HepG2 (cell line): ENCODE results near the gene GALK2. TPM values are rescaled to one million over a fixed set of nuclear protein-coding genes. Genes with fewer than 3 reads are reported as not detected.

Source experiments
- BCL6 ChIP-seq: IDR thresholded peaks from 2 replicates; pipeline ENCODE4 v1.6.1; 2016; ENCODE audit warnings: missing genetic modification reagents, missing compliant biosample characterization
- BRCA1 ChIP-seq: sonication (generic); formaldehyde crosslinking; IDR thresholded peaks from 2 replicates; pipeline ENCODE4 v1.4.0; 2020; ENCODE audit warnings: missing genetic modification reagents
- CBX2 ChIP-seq, 2 experiments: fragments of 200-600 bp in 1 of 2; sonication (generic); formaldehyde crosslinking in 1 of 2; IDR thresholded peaks; 2 replicates each; pipeline versions ENCODE4 v1.7.0 to v1.8.1; 2018 to 2022; ENCODE audit warnings: low read depth in 2 of 2, low read length in 1 of 2, mild to moderate bottlenecking in 1 of 2, missing genetic modification reagents in 1 of 2
- CCAR2 ChIP-seq: fragments of 200-400 bp; formaldehyde crosslinking; optimal IDR thresholded peaks from 2 replicates; pipeline ENCODE3; 2018; ENCODE audit warnings: low read depth, mild to moderate bottlenecking, low read length, moderate library complexity
- CREB1 ChIP-seq, 2 experiments: fragments of 450-650 bp in 1 of 2; IDR thresholded peaks; 2 replicates each; pipeline ENCODE4 v1.6.1; 2016 to 2017; ENCODE audit warnings: control low read depth in 1 of 2, mild to moderate bottlenecking in 1 of 2, missing compliant biosample characterization in 1 of 2, missing genetic modification characterization in 1 of 2
- ETV6 ChIP-seq: sonication (generic); formaldehyde crosslinking; conservative IDR thresholded peaks from 2 replicates; pipeline ENCODE4 v1.4.0; 2020; ENCODE audit warnings: missing genetic modification reagents
- FOXK1 ChIP-seq: sonication (generic); formaldehyde crosslinking; IDR thresholded peaks from 2 replicates; pipeline ENCODE4 v1.4.0; 2020; ENCODE audit warnings: low read depth, missing genetic modification reagents, borderline replicate concordance
- GZF1 ChIP-seq: sonication (generic); formaldehyde crosslinking; IDR thresholded peaks from 2 replicates; pipeline ENCODE4 v1.5.1; 2020; ENCODE audit warnings: mild to moderate bottlenecking, missing genetic modification reagents
- HOXA3 ChIP-seq: sonication (generic); formaldehyde crosslinking; IDR thresholded peaks from 2 replicates; pipeline ENCODE4 v1.5.0; 2020; ENCODE audit warnings: missing genetic modification reagents
- MIXL1 ChIP-seq: IDR thresholded peaks from 2 replicates; pipeline ENCODE4 v1.6.1; 2016
- MTF1 ChIP-seq: sonication (generic); formaldehyde crosslinking; IDR thresholded peaks from 2 replicates; pipeline ENCODE4 v1.5.0; 2020; ENCODE audit warnings: missing genetic modification reagents
- RELA ChIP-seq: sonication (generic); formaldehyde crosslinking; IDR thresholded peaks from 2 replicates; pipeline ENCODE4 v1.4.0; 2020; ENCODE audit warnings: missing genetic modification reagents
- SOX6 ChIP-seq, 2 experiments: fragments of 450-650 bp in 1 of 2; sonication (generic) in 1 of 2; formaldehyde crosslinking in 1 of 2; IDR thresholded peaks; 2 replicates each; pipeline versions ENCODE4 v1.4.0 to v1.6.1; 2017 to 2020; ENCODE audit warnings: antibody characterized with exemption in 1 of 2, mild to moderate bottlenecking in 1 of 2, missing genetic modification reagents in 1 of 2
- SP5 ChIP-seq: IDR thresholded peaks from 2 replicates; pipeline ENCODE4 v1.6.1; 2016; ENCODE audit warnings: low read depth, borderline replicate concordance
- ZNF383 ChIP-seq: sonication (generic); formaldehyde crosslinking; IDR thresholded peaks from 2 replicates; pipeline ENCODE4 v1.4.0; 2020; ENCODE audit warnings: missing genetic modification reagents, mild to moderate bottlenecking, borderline replicate concordance
- ZNF616 ChIP-seq: sonication (generic); formaldehyde crosslinking; IDR thresholded peaks from 2 replicates; pipeline ENCODE4 v1.5.0; 2020; ENCODE audit warnings: low read depth, mild to moderate bottlenecking, missing genetic modification reagents
- ZNF768 ChIP-seq: sonication (generic); formaldehyde crosslinking; IDR thresholded peaks from 2 replicates; pipeline ENCODE4 v1.4.0; 2020; ENCODE audit warnings: missing genetic modification reagents
- ZNF878 ChIP-seq: sonication (generic); formaldehyde crosslinking; IDR thresholded peaks from 2 replicates; pipeline ENCODE4 v1.8.1; 2023; ENCODE audit warnings: mild to moderate bottlenecking, missing genetic modification reagents, moderate library complexity
- ZSCAN31 ChIP-seq: sonication (generic); formaldehyde crosslinking; IDR thresholded peaks from 2 replicates; pipeline ENCODE4 v1.5.0; 2020; ENCODE audit warnings: low read depth, mild to moderate bottlenecking, missing genetic modification reagents
- polyA plus RNA-seq, 8 experiments: library from polyadenylated mRNA; depleted of rRNA in 3 of 8; stranded (reverse) in 7 of 8; unstranded in 1 of 8; fragments of >200 nt; fragmentation: Illumina TruSeq in 4 of 8; extraction: Trizol in 4 of 8; gene quantifications; 2 replicates each; pipeline versions ENCODE4 v1.2.1 to v1.2.3, GENCODE V29; 2011 to 2016; ENCODE audit warnings: low read depth in 4 of 8, missing spikeins in 1 of 8, mixed read lengths in 1 of 8; ENCODE audit not compliant: insufficient read depth in 1 of 8
- total RNA-seq, 5 experiments: library from RNA; depleted of rRNA; stranded (reverse); fragments of >200 nt; fragmentation: Illumina TruSeq; extraction: Trizol; gene quantifications; 2 replicates each; pipeline ENCODE4 v1.2.3, GENCODE V29; 2016; ENCODE audit warnings: low read depth in 1 of 5
- TF ChIP-seq, protein P1 (sequence below): sonication (generic); formaldehyde crosslinking; IDR thresholded peaks from 2 replicates; pipeline ENCODE4 v1.5.0; 2020; ENCODE audit warnings: mild to moderate bottlenecking, missing genetic modification reagents
- TF ChIP-seq, protein P2 (sequence below): sonication (generic); formaldehyde crosslinking; IDR thresholded peaks from 2 replicates; pipeline ENCODE4 v1.4.0; 2020; ENCODE audit warnings: low read depth, mild to moderate bottlenecking, missing genetic modification reagents
- TF ChIP-seq, protein P3 (sequence below): IDR thresholded peaks from 2 replicates; pipeline ENCODE4 v1.6.1; 2018; ENCODE audit warnings: missing genetic modification reagents
- TF ChIP-seq, protein P4 (sequence below): sonication (generic); formaldehyde crosslinking; IDR thresholded peaks from 2 replicates; pipeline ENCODE4 v1.4.0; 2020; ENCODE audit warnings: missing genetic modification reagents

The GALK2 gene
- total and polyA plus RNA-seq, 2 of the 13 experiments (the other 11 are each of a cell fraction or from before 2014, with no cell fraction given) = 17.6 to 32.8 TPM

DNA sequence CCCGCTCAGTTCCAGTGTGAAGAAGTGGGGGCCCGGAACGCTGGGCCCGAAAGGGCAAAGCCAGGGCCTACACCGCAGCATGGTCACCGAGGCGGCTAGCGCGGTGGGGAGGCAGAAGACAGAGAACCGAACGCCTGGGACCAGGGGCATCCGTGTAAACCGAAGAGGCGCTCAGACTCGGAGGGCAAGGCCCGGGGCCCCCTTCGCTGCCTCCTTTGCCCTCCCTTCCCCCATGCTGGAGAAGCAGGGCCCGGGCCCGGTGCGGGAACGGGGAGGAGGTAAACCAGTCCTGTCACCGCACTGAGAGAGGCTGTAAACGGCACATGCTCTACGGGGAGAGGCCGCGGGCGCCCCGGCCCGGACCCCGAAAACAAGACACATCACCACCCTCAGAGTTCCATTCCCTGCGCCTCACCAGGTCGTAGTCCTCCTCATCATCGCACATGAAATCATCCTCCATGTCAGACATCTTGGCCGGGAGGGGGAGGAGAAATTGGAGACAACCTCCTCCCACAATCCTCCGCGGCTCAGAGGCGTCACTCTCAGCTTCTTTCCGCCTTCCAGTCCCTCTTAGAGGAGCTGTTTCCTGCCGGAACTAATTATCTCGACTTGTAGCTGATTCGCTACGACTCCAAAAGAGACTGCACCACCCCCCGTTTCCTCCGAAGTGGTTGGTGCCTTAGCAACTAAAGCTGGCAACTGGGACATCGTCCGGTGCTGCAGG lies 14.8 kb upstream of the GALK2 start, which contains the start of gene COPS2 (continued):
- TF ChIP-seq, protein P1, sequence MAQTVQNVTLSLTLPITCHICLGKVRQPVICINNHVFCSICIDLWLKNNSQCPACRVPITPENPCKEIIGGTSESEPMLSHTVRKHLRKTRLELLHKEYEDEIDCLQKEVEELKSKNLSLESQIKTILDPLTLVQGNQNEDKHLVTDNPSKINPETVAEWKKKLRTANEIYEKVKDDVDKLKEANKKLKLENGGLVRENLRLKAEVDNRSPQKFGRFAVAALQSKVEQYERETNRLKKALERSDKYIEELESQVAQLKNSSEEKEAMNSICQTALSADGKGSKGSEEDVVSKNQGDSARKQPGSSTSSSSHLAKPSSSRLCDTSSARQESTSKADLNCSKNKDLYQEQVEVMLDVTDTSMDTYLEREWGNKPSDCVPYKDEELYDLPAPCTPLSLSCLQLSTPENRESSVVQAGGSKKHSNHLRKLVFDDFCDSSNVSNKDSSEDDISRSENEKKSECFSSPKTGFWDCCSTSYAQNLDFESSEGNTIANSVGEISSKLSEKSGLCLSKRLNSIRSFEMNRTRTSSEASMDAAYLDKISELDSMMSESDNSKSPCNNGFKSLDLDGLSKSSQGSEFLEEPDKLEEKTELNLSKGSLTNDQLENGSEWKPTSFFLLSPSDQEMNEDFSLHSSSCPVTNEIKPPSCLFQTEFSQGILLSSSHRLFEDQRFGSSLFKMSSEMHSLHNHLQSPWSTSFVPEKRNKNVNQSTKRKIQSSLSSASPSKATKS (CRISPR knock-in tag) = 0 out of 2 replicates have a peak, but pooled peaks have one; percentile 32
- TF ChIP-seq CBX2 (IDR thresholded peaks at IDR 0.05; ENCODE audit: low read depth, low read length) (no peak), CBX2 (CRISPR knock-in tag; IDR thresholded peaks at IDR 0.05; ENCODE audit: low read depth) (no peak), ETV6 (CRISPR knock-in tag) (no peak), ZNF768 (peak; percentile 27; the same call in 1 of the 2 replicates), CCAR2 (peak; percentile 96), BCL6 (peak; percentile 46; the same call in 1 of the 2 replicates), MTF1 (CRISPR knock-in tag) (no peak), ZNF616 (CRISPR knock-in tag) (no peak), RELA (CRISPR knock-in tag) (no peak; the same call in 1 of the 2 replicates), ZNF878 (CRISPR knock-in tag) (peak; percentile 72; the same call in 1 of the 2 replicates), MIXL1 (peak; percentile 98), HOXA3 (CRISPR knock-in tag) (peak; percentile 83; the same call in 1 of the 2 replicates), CREB1 (IDR thresholded peaks at IDR 0.05) (peak; percentile 78), CREB1 (CRISPR knock-in tag; IDR thresholded peaks at IDR 0.05) (peak; percentile 93), ZNF383 (no peak), ZSCAN31 (CRISPR knock-in tag) (peak; percentile 86), FOXK1 (CRISPR knock-in tag) (peak; percentile 91), GZF1 (CRISPR knock-in tag) (no peak), BRCA1 (no peak), SP5 (CRISPR knock-in tag) (peak; percentile 59; the same call in 1 of the 2 replicates), SOX6 (IDR thresholded peaks at IDR 0.05) (no peak), SOX6 (CRISPR knock-in tag; IDR thresholded peaks at IDR 0.05) (peak; percentile 69)
- TF ChIP-seq, protein P2, sequence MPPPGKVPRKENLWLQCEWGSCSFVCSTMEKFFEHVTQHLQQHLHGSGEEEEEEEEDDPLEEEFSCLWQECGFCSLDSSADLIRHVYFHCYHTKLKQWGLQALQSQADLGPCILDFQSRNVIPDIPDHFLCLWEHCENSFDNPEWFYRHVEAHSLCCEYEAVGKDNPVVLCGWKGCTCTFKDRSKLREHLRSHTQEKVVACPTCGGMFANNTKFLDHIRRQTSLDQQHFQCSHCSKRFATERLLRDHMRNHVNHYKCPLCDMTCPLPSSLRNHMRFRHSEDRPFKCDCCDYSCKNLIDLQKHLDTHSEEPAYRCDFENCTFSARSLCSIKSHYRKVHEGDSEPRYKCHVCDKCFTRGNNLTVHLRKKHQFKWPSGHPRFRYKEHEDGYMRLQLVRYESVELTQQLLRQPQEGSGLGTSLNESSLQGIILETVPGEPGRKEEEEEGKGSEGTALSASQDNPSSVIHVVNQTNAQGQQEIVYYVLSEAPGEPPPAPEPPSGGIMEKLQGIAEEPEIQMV (CRISPR knock-in tag) = peak; percentile 35; the same call in 1 of the 2 replicates
- TF ChIP-seq, protein P3, sequence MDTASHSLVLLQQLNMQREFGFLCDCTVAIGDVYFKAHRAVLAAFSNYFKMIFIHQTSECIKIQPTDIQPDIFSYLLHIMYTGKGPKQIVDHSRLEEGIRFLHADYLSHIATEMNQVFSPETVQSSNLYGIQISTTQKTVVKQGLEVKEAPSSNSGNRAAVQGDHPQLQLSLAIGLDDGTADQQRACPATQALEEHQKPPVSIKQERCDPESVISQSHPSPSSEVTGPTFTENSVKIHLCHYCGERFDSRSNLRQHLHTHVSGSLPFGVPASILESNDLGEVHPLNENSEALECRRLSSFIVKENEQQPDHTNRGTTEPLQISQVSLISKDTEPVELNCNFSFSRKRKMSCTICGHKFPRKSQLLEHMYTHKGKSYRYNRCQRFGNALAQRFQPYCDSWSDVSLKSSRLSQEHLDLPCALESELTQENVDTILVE (CRISPR knock-in tag) = peak; percentile 95
- TF ChIP-seq, protein P4, sequence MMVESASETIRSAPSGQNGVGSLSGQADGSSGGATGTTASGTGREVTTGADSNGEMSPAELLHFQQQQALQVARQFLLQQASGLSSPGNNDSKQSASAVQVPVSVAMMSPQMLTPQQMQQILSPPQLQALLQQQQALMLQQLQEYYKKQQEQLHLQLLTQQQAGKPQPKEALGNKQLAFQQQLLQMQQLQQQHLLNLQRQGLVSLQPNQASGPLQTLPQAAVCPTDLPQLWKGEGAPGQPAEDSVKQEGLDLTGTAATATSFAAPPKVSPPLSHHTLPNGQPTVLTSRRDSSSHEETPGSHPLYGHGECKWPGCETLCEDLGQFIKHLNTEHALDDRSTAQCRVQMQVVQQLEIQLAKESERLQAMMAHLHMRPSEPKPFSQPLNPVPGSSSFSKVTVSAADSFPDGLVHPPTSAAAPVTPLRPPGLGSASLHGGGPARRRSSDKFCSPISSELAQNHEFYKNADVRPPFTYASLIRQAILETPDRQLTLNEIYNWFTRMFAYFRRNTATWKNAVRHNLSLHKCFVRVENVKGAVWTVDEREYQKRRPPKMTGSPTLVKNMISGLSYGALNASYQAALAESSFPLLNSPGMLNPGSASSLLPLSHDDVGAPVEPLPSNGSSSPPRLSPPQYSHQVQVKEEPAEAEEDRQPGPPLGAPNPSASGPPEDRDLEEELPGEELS (CRISPR knock-in tag) = peak; percentile 56
